ENCODE results near the gene CEP55. TPM values are rescaled to one million over a fixed set of nuclear protein-coding genes. Genes with fewer than 3 reads are reported as not detected.

CEP55 gene
- total and polyA plus RNA-seq, 2 of the 8 experiments (the other 6 are each of a cell fraction or from before 2014, with no cell fraction given): 7.0 to 19.6 TPM

GRCh38 chr10:93473161-93473560 lies 23.3 kb upstream of the CEP55 start (continued):
- TF ChIP-seq CHD7 (IDR thresholded peaks at IDR 0.05; ENCODE audit: insufficient replicate concordance, low read length): no peak
- no peak for TF ChIP-seq BRCA1 (IDR thresholded peaks at IDR 0.05; ENCODE audit: low read depth, low read length)
- TF ChIP-seq TAF7 (optimal IDR thresholded peaks at IDR 0.05; ENCODE audit: borderline replicate concordance, low read depth, low read length): no peak
- TF ChIP-seq PHF8 (conservative IDR thresholded peaks at IDR 0.05; ENCODE audit: low read depth, low read length): no peak
- no peak for TF ChIP-seq FOSL1 (IDR thresholded peaks at IDR 0.05; ENCODE audit: insufficient read depth, low read depth, low read length)
- no peak for TF ChIP-seq CEBPB (IDR thresholded peaks at IDR 0.05; ENCODE audit: low read depth, low read length)
- TF ChIP-seq MAX (IDR thresholded peaks at IDR 0.05): no peak
- no peak for TF ChIP-seq SUZ12 (IDR thresholded peaks at IDR 0.05; ENCODE audit: low read length)
- TF ChIP-seq CHD1 (IDR thresholded peaks at IDR 0.05; ENCODE audit: low read depth, low read length): no peak
- TF ChIP-seq RNF2 (IDR thresholded peaks at IDR 0.05; ENCODE audit: borderline replicate concordance, low read depth, low read length, missing control alignments, poor library complexity, severe bottlenecking): no peak
- no peak for TF ChIP-seq RXRA (IDR thresholded peaks at IDR 0.05; ENCODE audit: insufficient read depth, low read depth, low read length)

Measured in H1 (cell line).